HG02885 (cell line): ENCODE data around the gene ATG4C.

Experiments
- ATAC-seq: cut with Tn5 transposase; IDR thresholded peaks from one replicate; pipeline ENCODE4 v1.9.1; 2021; ENCODE audit warnings: mild to moderate bottlenecking; ENCODE audit not compliant: unreplicated experiment, poor library complexity

Gene ATG4C

DNA sequence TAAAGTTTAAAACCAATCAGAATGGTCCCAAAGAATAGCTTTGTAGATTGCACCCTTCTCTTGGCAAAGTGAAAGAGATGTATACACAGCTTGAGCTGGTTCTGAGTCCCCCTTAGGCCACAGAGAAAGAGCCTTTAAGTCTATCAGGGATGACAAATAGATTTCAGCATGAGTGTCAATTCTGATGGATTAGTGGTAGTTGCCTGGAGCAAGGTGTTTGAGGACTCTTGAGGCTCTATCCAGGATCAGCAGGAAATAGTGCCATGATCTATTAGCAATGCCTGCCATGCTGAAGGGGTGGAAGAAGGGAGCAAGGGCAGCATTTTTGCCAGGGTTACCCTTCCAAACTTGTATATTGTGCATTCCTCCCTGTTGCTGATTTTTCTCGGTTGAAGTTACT, 116.6 kb downstream of the ATG4C start:
- no peak for ATAC-seq

GRCh38 chr1:62901650-62902049, 117.7 kb downstream of the ATG4C start:
- no peak for ATAC-seq

GRCh38 chr1:62903522-62903921, 119.6 kb downstream of the ATG4C start:
- no peak for ATAC-seq

GRCh38 chr1:62903982-62904855, 120.3 kb downstream of the ATG4C start:
- no peak for ATAC-seq

GRCh38 chr1:62904856-62905225, 120.9 kb downstream of the ATG4C start:
- ATAC-seq, result no peak

DNA sequence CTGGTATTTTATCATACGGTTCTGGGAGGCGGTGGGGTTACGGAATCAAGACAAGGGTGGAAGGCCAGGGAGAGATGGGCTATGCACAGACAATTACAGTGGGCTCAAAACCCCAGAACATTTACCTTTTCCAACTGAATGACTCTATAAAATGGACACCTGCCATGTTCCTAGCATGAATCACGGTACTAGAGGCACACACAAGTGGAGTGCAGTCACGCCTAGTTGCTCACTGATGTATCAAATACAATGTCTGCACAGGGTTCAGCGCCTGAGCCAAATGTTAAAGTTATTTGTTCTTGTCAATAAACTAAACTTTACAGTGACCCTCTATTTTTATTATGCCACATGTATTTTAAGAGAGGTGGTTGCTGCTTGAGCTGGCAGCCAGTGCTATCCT, 121.4 kb downstream of the ATG4C start:
- ATAC-seq, result no peak

GRCh38 chr1:62905872-62906271, 121.9 kb downstream of the ATG4C start:
- ATAC-seq, result no peak

GRCh38 chr1:62906428-62906886, 122.5 kb downstream of the ATG4C start:
- no peak for ATAC-seq

DNA sequence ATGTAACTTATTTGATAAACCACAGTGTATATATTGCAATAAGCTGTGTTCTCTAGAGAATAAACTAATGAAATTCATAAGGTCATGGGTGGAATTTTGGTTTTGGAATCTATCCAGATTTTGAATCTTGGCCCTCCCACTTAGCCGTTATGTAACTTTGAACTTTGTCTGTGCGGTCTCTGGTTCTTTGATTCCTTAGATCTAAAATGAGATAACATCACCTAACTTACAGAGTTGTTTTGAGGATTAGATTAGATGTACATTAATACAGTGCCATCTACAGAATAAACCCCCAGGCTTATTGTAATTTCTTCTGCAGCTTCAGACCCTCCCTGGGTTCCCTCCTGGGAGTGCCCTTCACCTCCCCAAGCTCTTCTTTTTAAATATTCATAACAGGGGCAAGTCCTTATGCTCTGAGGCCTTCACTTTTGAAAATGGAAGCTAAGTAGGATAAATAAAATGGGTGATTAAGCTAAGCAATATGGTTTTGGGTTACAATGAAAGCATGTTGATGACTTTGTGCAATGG, 124.3 kb downstream of the ATG4C start:
- no peak for ATAC-seq

DNA sequence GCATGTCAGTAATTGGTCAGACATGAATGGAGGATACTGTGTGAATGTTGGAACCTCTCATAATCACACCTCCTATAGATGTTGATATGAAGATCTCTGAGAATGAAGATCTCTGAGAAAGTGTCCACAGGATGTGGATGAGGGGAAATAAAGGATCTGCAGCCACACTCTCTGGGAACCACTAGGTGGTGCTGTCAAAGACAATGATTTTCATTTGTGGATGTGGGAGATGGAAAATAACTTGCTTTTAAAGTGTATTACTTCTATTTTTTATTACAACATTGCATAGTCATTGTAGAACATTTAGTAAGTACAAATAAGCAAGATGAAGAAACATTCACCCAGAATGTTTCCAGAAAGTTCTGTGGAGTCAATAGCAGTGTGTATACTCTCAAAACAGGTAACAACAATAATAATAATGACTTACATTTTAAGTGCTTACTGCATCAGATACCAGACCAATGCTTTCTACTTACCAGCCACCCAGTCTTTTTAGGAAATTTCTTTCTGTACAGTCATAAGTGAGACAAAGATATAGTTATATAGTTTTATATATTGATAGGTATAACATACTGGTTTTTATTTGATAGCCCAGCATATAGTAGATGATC, 128.2 kb downstream of the ATG4C start:
- ATAC-seq, result no peak
